HG03175 (cell line): ENCODE measurements around the gene NOCT.
"Not testable (repeated sequence)": the region's sequence is repeated elsewhere in the genome, so short reads cannot be mapped to it uniquely, and the experiment has no call there.

Source experiments
- ATAC-seq: cut with Tn5 transposase; IDR thresholded peaks from one replicate; pipeline ENCODE4 v1.9.1; 2021; ENCODE audit warnings: mild to moderate bottlenecking, moderate library complexity; ENCODE audit not compliant: unreplicated experiment

Gene NOCT

DNA sequence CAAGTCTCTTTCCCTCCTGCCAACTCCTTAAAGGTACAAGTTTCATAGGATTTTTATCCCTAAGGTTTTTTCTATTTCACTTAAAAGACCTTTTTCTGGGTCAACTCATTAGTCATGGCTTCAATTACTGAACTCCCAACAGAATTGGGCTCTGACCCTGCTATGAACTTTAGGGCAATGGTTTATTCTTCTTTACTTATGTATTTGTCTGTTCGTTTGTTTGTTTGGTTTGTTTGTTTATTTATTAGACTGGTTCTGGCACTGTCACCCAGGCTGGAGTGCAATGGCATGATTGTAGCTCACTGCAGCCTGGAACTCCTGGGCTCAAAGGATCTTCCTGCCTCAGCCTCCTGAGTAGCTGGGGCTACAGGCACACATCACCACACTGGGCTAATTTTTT lies 5.9 kb upstream of the NOCT start:
- ATAC-seq = no peak

DNA sequence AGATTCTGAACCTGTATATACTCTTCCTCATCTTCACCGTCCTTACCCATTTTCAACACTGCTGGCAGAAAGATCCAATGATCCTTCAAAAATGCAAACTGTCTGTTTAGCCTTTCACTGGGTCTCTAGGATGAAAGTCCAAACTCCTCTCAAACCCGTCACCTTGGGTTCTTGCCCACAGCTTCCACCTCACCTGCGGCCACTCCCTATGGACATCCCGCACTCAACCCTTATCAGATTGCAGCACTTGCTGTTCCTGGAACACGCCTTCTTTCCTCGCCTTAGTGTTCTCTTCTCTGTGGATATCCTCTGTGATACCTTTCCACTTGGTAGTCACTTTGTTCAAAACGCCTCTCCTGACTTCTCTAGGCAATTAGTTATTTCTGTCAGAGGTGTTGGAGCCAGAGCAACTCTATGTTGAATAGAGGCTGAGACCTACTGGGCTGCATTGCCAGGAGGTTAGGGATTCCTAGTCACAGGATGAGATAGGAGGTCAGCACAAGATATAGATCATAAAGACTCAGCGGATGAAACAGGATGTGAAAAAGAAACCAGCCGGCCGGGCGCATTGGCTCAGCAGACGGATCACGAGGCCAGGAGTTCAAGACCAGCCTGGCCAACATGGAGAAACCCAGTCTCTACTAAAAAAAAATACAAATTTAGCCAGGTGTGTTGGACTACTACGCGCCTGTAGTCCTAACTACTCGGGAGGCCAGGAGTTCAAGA lies 4.2 kb upstream of the NOCT start:
- ATAC-seq = no peak

DNA sequence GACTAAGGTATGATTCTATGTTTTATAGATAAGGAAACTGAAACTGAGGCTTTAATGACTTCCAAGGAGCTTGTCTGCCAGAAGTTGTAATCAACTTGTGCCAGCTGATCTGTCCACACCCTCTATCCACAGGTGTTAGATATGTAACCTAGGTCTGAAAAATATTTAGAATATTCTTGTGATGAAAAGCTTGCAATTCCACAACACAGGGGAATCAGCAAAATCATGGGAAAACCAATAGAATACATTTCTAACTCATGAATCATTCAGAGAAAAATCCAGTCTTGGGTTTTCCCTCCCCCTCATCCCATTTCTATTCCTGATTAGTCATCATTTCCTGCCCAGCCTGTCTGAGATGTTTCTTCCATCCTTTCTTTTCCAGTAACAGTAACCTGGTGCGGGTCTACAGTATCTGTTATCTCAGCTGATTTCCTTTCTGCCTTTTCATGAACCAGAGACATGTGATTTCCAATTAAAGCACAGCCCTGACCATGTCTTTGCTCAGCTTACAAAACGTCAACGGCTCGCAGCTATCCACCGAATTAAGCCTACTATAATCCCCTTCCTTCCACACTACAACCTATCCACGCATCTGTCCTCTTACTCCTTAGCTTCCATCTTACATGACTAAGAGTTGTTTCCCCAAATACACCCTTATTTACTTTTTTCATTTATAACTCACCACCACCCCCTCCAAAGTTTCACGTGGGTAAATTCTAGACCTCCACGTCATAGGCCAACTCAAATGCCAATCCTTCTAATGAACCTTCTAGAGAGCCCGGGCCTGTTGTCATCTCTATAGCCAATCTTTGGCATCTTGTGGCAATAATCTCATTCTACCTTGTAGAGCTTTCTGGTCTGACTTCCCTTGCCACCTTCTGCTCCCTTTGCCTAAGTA lies 961 bp upstream of the NOCT start:
- ATAC-seq = peak; percentile 14

DNA sequence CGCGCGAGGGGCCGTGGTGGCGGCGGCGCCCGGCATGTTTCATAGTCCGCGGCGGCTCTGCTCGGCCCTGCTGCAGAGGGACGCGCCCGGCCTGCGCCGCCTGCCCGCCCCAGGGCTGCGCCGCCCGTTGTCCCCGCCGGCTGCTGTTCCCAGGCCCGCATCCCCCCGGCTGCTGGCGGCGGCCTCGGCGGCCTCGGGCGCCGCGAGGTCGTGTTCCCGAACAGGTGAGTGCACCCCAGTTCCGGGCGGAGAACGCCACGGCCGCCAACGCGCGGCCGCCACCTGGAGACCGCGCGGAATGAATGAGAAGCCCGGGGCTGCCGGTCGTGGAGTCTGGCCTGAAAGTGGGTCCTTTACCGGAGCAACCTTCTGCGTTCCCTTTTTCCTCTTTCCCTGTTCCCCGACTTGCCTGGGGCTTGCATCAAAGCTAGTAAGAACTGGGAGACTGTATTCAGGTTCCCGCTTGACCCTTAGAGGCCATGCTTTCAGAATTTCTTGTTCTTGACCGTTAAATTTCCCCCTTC lies 429 bp downstream of the NOCT start:
- ATAC-seq = peak; percentile 34

DNA sequence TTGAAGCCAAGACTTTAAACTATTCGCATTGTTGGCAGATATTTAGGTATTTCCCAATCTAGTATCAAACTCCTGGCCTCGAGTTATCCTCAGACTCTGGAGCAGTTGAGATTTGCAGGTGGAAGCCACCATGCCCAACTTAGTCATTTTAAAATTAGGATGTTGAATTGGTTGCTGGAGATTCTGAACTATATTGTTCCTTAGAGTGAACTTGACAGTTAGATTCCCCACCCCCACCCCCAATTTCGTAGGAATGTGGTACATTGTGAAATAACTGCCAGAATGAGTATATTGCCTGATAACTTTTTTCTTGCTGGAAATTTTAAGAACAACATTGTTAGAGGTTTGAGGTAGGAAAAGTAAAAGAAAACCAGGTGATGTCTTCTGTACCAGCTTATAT lies 2.3 kb downstream of the NOCT start:
- ATAC-seq = no peak

DNA sequence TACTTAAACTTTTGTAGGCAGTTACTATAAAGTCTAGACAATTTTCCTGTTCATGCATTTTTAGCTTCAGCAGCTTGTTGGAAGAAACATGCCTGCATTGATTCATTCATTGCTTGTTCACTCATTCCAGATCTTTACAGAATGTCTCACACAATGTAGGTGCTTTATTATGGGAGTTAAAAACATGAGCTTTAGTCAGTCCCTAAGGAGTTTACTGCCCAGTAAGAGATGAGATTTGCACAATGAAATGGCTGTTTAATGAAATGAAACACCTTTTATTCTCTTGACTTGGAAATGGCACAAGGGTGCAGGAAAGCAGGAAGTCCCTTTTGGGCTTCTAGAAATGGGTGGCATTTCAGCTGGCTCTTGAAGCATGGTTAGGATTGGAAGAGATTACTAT lies 2.9 kb downstream of the NOCT start:
- no peak for ATAC-seq

DNA sequence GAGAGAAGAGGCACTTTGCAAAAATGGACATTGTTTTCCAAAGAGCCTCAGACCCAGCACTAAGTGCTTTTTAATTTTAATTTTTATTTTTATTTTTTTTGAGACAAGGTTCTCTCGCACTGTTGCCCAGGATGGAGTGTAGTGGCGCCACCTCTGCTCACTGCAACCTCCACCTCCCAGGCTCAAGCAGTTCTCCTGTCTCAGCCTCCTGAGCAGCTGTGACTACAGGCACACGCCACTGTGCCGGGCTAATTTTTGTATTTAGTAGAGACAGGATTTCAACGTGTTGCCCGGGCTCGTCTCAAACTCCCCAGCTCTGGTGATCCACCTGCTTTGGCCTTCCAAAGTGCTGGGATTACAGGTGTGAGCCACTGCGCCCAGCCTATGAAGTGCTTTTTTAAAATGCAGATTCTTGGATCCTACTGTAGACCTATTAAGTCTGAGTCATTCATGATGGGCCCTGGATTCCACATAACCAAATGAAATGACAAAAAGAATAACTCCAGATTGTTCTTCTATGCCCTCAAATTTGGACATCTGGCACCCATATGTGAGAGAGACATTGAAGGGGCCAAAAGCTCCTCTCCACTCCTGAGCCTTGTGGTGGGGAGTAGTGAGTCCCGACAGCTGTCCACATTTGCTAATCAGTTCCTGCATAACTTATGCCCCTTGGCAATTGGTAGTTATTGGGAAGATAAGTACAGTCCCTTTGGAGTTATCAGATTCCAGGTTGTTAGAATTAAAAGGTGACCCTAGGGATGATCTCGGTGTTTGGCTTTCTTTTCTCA lies 3.6 kb downstream of the NOCT start:
- ATAC-seq = no peak

DNA sequence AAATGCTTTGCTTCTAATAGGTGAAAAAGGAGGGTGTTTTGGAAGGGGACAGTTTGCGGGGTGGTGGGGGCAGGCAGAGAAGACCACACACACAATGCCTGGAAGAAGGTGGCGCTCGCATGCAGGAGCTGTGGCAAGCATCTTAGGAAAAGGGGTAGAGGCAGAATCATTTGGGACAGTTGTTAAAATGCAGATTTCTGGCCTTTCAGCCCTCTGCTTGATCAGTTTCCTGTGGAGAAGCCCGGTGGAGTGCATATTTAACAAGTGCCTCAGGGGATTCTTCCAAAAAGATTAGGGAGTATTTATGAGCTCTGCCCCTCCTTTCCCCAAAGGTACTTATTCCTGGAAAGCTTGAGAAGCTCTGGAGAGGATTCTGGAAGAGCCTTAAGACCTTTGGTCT lies 4.8 kb downstream of the NOCT start:
- ATAC-seq = no peak

DNA sequence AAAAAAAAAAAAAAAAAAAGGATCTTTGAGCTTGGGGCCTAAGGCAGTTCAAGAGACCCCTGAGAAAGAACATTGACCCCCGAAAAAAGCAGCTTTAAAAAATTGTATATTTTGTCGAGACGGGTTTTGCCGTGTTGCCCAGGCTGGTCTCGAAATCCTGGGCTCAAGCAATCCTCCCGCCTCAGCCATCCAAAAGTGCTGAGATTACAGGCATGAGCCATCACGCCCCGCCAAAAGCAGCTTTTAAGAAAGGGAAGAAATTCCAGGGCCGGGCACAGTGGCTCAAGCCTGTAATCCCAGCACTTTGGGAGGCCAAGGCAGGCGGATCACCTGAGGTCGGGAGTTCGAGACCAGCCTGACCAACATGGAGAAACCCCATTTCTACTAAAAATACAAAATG lies 5.5 kb downstream of the NOCT start:
- ATAC-seq = not testable (repeated sequence)

DNA sequence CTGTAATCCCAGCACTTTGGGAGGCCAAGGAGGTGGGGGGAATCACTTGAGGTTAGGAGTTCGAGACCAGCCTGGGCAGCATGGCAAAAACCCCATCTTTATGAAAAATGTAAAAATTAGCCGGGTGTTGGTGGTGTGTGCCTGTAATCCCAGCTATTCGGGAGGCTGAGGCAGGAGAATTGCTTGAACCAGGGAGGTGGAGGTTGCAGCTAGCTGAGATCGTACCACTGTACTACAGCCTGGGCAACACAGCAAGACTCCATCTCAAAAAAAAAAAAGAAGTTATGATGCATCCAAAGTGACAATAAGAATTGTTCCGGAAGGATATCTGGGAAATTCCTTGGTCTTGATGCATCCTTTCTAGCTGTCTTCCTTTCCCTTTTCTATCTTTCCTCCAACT lies 7.3 kb downstream of the NOCT start:
- no peak for ATAC-seq

DNA sequence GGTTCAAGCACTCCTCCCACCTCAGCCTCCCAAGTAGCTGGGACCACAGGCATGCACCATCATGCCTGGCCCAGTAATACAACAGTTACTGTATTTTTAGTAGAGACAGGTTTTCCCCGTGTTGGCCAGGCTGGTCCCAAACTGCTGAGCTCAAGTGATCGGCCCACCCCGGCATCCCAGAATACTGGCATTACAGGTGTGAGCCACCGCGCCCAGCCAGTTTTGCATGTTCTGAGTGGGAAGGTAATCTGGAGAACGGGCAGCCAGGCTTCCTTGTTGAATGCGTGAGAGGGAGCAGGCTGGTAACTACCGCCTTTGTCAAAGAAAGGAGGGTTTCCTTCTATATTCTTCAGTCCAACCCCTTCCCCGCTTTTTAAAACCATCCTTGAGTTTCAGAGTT lies 9.1 kb downstream of the NOCT start:
- no peak for ATAC-seq

DNA sequence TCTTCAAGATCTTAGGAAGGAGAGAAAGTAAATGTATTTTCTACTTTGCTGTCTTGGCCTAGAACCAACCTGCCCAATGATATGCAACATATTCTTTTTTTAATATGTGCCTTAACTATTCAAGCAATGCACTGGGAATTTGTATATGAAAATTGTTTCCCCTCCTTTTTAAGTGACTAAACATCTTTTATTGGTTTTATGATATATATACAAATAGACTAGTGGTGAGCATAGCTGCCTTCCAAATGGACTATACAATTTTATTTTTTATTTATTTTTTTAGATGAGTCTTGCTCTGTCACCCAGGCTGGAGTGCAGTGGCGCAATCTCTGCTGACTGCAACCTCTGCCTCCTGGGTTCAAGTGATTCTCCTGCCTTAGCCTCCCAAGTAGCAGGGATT lies 10.3 kb downstream of the NOCT start:
- ATAC-seq = no peak

DNA sequence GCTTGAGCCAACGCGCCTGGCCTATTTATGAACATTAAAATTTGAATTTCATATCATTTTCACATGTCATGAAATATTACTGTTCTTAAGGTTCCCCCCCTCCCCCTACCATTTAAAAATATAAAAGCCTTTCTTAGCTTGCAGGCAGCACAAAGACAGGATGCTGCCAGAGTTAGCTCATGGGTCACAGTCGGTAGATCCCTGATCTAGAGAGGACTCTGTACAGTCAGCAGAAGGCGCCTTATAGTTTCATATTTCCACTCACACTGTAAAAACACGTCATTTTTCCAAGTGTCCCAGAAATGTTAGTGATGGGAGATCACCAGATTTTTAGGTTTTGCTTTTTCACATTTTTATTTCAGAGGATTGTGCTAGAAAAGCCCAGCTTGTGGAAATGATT lies 12.2 kb downstream of the NOCT start:
- ATAC-seq = no peak

DNA sequence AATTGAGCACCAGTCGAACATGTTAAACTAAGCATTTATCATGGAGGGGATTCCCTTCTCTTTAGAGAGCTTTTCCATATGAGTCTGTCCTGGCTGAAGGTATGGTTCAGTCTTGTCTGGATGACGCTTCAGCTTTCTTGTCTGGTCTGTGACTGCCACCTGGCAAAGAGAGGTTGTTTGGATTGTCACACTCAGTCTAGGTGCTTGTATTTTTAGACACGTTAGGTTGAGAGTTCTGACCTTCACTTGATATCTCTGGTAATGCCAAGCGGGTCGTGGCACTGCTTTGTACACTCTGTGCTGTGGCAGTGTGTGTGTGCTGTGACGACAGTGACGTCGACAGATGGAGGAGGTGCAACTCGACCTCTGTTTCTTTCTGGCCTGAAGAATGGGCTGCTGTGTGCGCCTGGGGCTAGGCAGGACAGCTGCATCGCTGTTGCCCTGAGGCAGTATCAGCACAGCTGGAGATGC lies 12.6 kb downstream of the NOCT start:
- no peak for ATAC-seq

DNA sequence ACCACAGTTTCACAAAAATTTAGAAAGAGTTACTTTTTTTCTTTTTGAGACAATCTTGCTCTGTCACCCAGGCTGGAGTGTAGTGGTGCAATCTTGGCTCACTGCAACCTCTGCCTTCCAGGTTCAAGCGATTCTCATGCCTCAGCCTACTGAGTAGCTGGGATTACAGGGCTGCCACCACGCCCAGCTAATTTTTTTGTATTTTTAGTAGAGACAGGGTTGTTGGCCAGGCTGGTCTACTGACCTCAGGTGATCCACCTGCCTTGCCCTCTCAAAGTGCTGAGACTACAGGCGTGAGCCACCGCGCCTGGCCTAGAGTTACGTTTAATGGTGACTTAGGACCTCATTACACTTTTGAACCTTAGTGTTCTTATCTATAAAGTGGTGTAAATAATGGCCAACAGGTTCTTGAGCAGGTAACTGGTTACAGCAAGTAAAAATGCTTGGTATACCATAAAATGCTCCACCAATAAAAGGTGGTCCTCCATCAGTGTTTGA lies 14.3 kb downstream of the NOCT start:
- ATAC-seq = not testable (repeated sequence)

DNA sequence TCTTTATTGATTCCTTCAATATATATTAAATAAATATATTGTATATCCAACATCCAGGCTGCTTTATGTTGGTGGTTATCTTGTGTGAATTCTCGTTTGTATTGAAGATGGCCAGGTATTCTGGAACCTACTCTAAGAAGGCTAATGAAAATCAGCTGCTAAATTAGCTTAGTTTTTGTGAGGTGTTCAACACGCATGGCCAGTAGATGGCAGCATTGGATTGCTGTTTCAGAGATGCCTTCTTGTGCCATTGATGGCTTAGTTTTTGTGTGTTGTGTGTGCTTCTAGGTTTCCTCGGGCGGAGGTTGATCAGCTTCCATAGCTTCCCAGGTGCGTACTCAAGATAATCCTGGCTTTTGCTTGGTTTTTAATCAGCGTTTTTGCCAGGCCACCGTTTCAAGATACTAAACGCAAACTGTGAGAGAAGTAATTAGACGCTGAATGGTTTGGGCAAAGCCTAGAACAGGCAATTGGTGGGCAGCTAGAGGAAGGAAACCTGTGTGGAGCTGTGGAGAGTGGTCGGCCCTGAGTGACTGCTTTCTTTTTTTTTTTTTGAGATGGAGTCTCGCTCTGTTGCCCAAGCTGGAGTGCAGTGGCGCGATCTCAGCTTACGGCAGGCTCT lies 15.1 kb downstream of the NOCT start:
- peak; percentile 70 for ATAC-seq

DNA sequence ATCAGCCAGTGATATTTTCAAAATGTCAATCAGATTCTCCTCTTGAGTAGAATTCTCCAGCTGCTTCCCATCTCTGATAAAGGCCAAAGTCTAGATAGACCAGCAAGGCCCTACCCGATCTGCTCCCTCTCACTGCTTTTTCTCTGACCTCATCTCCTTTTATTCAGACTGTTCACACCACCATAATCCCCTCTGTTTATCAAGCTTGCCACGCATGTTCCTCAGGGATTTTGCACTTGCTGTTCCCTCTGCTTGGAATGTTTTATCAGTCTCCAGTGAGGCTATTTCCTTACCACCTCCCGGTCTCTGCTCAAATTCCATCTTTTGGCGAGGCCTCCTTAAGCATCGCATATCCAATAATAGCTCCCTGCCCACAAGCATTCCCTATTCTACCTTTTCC lies 20.1 kb downstream of the NOCT start:
- ATAC-seq = no peak

DNA sequence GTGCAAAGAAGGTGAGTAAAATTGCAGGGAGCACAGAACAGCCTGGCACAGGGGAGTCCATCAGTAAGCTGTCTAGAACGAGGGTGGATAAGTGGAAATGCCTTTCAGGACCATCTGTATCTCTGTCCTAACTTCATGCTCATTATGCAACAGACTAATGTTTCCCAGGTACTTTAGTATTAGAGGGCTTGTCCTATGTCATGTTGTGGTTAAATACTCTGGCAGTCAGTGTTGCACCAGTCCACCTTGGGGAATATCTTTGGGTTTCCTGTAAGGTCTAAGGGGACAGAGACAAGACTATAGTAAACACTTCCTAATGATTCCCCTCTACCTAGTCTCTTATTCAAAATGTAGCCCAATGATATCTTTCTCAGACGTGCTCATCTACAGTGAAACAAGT lies 21.3 kb downstream of the NOCT start:
- ATAC-seq = no peak

DNA sequence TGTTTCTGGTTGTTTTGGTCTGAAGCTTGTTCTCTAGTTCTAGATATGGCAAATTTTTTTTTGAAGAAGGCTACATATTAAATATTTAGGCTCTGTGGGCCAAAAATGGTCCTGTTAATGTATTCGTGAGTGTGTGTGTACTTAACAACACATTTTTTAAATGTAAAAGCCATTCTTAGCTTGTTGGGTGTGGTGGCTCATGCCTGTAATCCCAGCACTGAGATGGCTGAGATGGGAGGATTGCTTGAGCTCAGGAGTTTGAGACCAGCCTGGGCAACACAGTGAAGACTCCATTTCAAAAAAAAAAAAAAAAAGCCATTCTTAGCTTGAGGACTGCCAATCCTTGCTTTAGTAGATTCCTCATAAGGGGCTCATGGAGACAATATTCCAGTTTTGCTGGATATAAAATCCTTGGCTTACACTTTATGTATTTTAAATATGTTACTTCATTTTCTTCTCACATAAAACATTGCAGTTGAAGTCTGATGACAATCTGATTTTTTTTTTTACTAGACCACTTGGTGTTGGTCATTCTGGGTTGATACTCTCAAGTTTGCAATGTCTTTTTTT lies 23.4 kb downstream of the NOCT start:
- no peak for ATAC-seq

DNA sequence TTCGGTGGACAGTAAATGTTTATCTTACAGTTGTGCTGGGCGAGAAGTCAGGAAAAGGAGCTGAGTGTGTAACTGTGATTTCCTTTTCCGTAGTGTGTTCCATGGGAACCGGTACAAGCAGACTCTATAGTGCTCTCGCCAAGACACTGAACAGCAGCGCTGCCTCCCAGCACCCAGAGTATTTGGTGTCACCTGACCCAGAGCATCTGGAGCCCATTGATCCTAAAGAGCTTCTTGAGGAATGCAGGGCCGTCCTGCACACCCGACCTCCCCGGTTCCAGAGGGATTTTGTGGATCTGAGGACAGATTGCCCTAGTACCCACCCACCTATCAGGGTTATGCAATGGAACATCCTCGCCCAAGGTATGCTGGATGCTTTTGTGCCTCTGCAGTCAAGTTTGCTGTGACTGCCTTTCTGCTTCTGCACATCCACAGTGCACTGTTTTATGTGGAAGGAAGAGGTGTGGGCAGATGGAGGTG lies 27.4 kb downstream of the NOCT start:
- ATAC-seq = no peak
